ENCODE data around the gene ABHD4.

- TF ChIP-seq CTCF (IDR thresholded peaks at IDR 0.05) (no peak), POLR2A (IDR thresholded peaks at IDR 0.05) (no peak)
Observed at GRCh38 chr14:22656226-22656625, 58.1 kb downstream of the ABHD4 start.
